Measurements from ENCODE around the gene ALDH8A1. TPM values are rescaled to one million over a fixed set of nuclear protein-coding genes. Genes with fewer than 3 reads are reported as not detected.
A peak's percentile ranks its signal among the peaks of the same experiment; 100 is the strongest.

ALDH8A1 gene
- total RNA-seq, 1 experiment from 2014 or later = not detected

GRCh38 chr6:134918418-134918961, 31.4 kb downstream of the ALDH8A1 start:
- peak; percentile 46 for TF ChIP-seq CTCF (conservative IDR thresholded peaks at IDR 0.05)
- Histone ChIP-seq H2BK15ac (ENCODE audit: low read depth, low read length) (no peak overlapping the region), H2BK12ac (ENCODE audit: insufficient read length, low read depth, low read length) (no peak overlapping the region), H2BK5ac (ENCODE audit: insufficient read length, low read length) (no peak overlapping the region), H3K9ac (ENCODE audit: extremely low read depth, insufficient read length, low read length) (no peak overlapping the region), H3K79me1 (ENCODE audit: insufficient read depth, low read depth, low read length, poor library complexity, severe bottlenecking) (no peaks in the 10 kb centered on the region), H3K18ac (ENCODE audit: insufficient read length, low read depth, low read length) (no peak overlapping the region), H3K9me3 (ENCODE audit: control insufficient read depth, low read depth, low read length) (no peaks in the 10 kb centered on the region), H3K14ac (ENCODE audit: insufficient read depth, low read length) (no peak overlapping the region), H3K56ac (ENCODE audit: insufficient read length, low read depth, low read length) (no peak overlapping the region), H3K4me1 (ENCODE audit: insufficient read depth, low read length) (no peaks in the 10 kb centered on the region; the same call in 1 of the 2 replicates), H2AFZ (ENCODE audit: low read length) (no peak overlapping the region), H4K8ac (replicated peaks; ENCODE audit: insufficient read length, low read depth, low read length) (no peak overlapping the region), H3K23me2 (ENCODE audit: insufficient read length, low read depth, low read length, poor library complexity, severe bottlenecking) (no peaks in the 10 kb centered on the region), H3K4ac (ENCODE audit: low read depth, low read length) (no peak overlapping the region), H4K20me1 (ENCODE audit: control insufficient read depth, insufficient read depth, insufficient read length) (no peaks in the 10 kb centered on the region), H4K5ac (ENCODE audit: insufficient read length, low read depth, low read length) (no peak overlapping the region), H4K91ac (ENCODE audit: insufficient read length, low read depth, low read length) (no peak overlapping the region), H3K4me2 (ENCODE audit: insufficient read depth, insufficient read length, low read length) (no peak overlapping the region), H3K23ac (ENCODE audit: insufficient read length, low read depth, low read length) (no peak overlapping the region), H3K27ac (ENCODE audit: insufficient read length, low read depth, low read length) (no peak overlapping the region), H2BK20ac (ENCODE audit: low read depth, low read length, poor library complexity, severe bottlenecking) (no peak overlapping the region), H2AK5ac (ENCODE audit: insufficient read length, low read length) (no peak overlapping the region), H3K79me2 (ENCODE audit: insufficient read depth, low read length) (no peaks in the 10 kb centered on the region), H3T11ph (ENCODE audit: low read length) (no peak overlapping the region), H2BK120ac (ENCODE audit: low read depth, low read length, poor library complexity, severe bottlenecking) (no peak overlapping the region), H3K27me3 (ENCODE audit: insufficient read depth, low read length) (no peaks in the 10 kb centered on the region)
- DNase-seq = no peak
- H3K36me3 Mint-ChIP-seq (ENCODE audit: insufficient read depth in 1 of 3, low read depth in 3 of 3) = no peaks in the 10 kb centered on the region
- peaks cover 10 to 11% of the 10 kb centered on the region in 2 experiments for H3K4me1 Mint-ChIP-seq
- H3K4me3 Mint-ChIP-seq = no peak overlapping the region
- H3K9me3 Mint-ChIP-seq = no peaks in the 10 kb centered on the region
- H3K27me3 Mint-ChIP-seq (ENCODE audit: low read depth) = no peaks in the 10 kb centered on the region
- WGBS (ENCODE audit: extremely low coverage, insufficient read length, low lambda C conversion rate) = no CpG with 5 or more reads among the region's 17 CpGs
- no peak overlapping the region for H3K27ac Mint-ChIP-seq
